Keratinocyte (primary cell): ENCODE results near the gene SEMA4D. TPM values are rescaled to one million over a fixed set of nuclear protein-coding genes. Genes with fewer than 3 reads are reported as not detected.

Experiments used
- DNase-seq: peaks from one replicate; pipeline ENCODE4 v3.0.0-alpha.2; 2011; ENCODE audit warnings: low read depth, missing footprints, low spot score
- FAIRE-seq: peaks from 2 replicates; lab custom pipeline; 2011; peaks lifted over from hg19 to GRCh38; lab: Jason Lieb, UNC
- H2AFZ ChIP-seq: 2 replicates; pipeline ENCODE4 v1.6.0; 2012; ENCODE audit warnings: low read length, control low read depth, inconsistent platforms; ENCODE audit not compliant: control insufficient read depth
- H3K27ac ChIP-seq: 2 replicates; pipeline ENCODE4 v1.5.1; 2011; ENCODE audit warnings: low read length; ENCODE audit not compliant: control insufficient read depth, insufficient read depth
- H3K27me3 ChIP-seq: 3 replicates; pipeline ENCODE4 v1.6.0; 2011; ENCODE audit warnings: low read length; ENCODE audit not compliant: control insufficient read depth, insufficient read depth; ENCODE audit errors: extremely low read depth
- H3K36me3 ChIP-seq, 2 experiments: 2 replicates in 1 of 2; 3 replicates in 1 of 2; pipeline ENCODE4 v1.5.1; 2011; ENCODE audit warnings: low read length in 2 of 2, mild to moderate bottlenecking in 1 of 2; ENCODE audit not compliant: control insufficient read depth in 2 of 2, insufficient read depth in 2 of 2; ENCODE audit errors: extremely low read depth in 1 of 2
- H3K4me1 ChIP-seq: 3 replicates; pipeline ENCODE4 v1.5.1; 2011; ENCODE audit warnings: low read length; ENCODE audit not compliant: control insufficient read depth, insufficient read depth; ENCODE audit errors: extremely low read depth
- H3K4me2 ChIP-seq: 3 replicates; pipeline ENCODE4 v1.6.0; 2011; ENCODE audit warnings: low read depth, low read length; ENCODE audit not compliant: control insufficient read depth, insufficient read depth; ENCODE audit errors: extremely low read depth
- H3K4me3 ChIP-seq, 3 experiments: fragments of 200-600 bp in 1 of 3; sonication (generic) in 1 of 3; 2 replicates in 2 of 3; 3 replicates in 1 of 3; pipeline ENCODE4 v1.5.1; 2011 to 2016; ENCODE audit warnings: low read length in 3 of 3, mild to moderate bottlenecking in 3 of 3, control low read depth in 2 of 3, inconsistent platforms in 1 of 3, low read depth in 1 of 3, mixed read lengths in 1 of 3, mixed run types in 1 of 3, moderate library complexity in 1 of 3; ENCODE audit not compliant: control insufficient read depth in 2 of 3, insufficient read depth in 2 of 3; ENCODE audit errors: extremely low read depth in 1 of 3
- H3K79me2 ChIP-seq: 2 replicates; pipeline ENCODE4 v1.6.0; 2012; ENCODE audit warnings: low read length; ENCODE audit not compliant: control insufficient read depth, insufficient read depth
- H3K9ac ChIP-seq: 3 replicates; pipeline ENCODE4 v1.6.0; 2011; ENCODE audit warnings: low read length; ENCODE audit not compliant: control insufficient read depth, insufficient read depth; ENCODE audit errors: extremely low read depth
- H3K9me1 ChIP-seq: 3 replicates; pipeline ENCODE4 v1.6.0; 2011; ENCODE audit warnings: low read length; ENCODE audit not compliant: control insufficient read depth, insufficient read depth; ENCODE audit errors: extremely low read depth
- H3K9me3 ChIP-seq: 2 replicates; pipeline ENCODE4 v1.5.1; 2012; ENCODE audit warnings: low read depth, low read length; ENCODE audit not compliant: control insufficient read depth
- H4K20me1 ChIP-seq: 3 replicates; pipeline ENCODE4 v1.6.0; 2011; ENCODE audit warnings: low read length; ENCODE audit not compliant: control insufficient read depth, insufficient read depth; ENCODE audit errors: extremely low read depth
- EZH2 ChIP-seq: IDR thresholded peaks from one replicate; pipeline ENCODE4 v1.6.1; 2012; ENCODE audit warnings: inconsistent platforms, mild to moderate bottlenecking, low read length, moderate library complexity
- dilution Hi-C: fragments of 300-500 bp; cut with MboI; formaldehyde crosslinking; loops from one replicate; pipeline ENCODE4 v1.7.0; 2020; ENCODE audit warnings: low sequenced_read_pairs; ENCODE audit not compliant: extremely low pct_ligation_motif_present
- polyA plus RNA-seq, 5 experiments: library from polyadenylated mRNA; depleted of rRNA in 3 of 5; stranded (reverse) in 3 of 5; stranded (forward) in 1 of 5; unstranded in 1 of 5; fragments of >200 nt; gene quantifications; 1 replicate in 1 of 5; 2 replicates in 3 of 5; 3 replicates in 1 of 5; pipeline versions ENCODE4 v1.2.1 to v1.2.3, GENCODE V29; 2011 to 2012; ENCODE audit warnings: missing spikeins in 2 of 5, low read depth in 1 of 5, low replicate concordance in 1 of 5
- TF ChIP-seq, protein P1 (sequence below), 3 experiments: IDR thresholded peaks in 1 of 3; conservative IDR thresholded peaks in 1 of 3; optimal IDR thresholded peaks in 1 of 3; 2 replicates in 2 of 3; 3 replicates in 1 of 3; pipeline versions ENCODE3 to v1.5.1; 2011; ENCODE audit warnings: low read length in 3 of 3, mild to moderate bottlenecking in 3 of 3, moderate library complexity in 2 of 3, control low read depth in 1 of 3, inconsistent platforms in 1 of 3; ENCODE audit not compliant: insufficient read depth in 2 of 3; ENCODE audit errors: extremely low read depth in 1 of 3

The SEMA4D gene
- polyA plus RNA-seq, 1 donor (not counting 4 experiments of a cell fraction or from before 2014, with no cell fraction given): 0.43 TPM

DNA sequence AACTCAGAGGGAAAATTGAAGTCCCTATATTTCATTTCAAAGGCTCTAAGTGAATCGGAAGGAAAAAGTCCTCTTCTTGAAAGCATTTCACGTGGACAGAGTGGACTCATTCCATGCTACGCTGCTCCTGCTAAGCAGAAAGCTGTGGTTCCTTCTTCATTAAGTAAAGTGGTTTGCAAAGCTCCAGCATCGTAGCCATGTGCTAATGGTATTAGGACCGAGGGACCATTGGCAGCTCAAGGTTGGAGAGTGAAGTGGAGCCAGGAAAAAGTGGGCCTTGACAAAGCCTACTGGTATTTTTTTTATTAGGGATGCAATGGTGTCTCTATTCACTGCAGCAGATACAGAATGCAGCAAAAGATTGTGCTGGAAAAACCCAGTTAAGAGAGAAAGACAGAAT is 16.4 kb upstream of the SEMA4D start:
- no peaks in the 10 kb centered on the region for H3K27me3 ChIP-seq
- no peaks in the 10 kb centered on the region for H3K9me1 ChIP-seq
- TF ChIP-seq, protein P1, sequence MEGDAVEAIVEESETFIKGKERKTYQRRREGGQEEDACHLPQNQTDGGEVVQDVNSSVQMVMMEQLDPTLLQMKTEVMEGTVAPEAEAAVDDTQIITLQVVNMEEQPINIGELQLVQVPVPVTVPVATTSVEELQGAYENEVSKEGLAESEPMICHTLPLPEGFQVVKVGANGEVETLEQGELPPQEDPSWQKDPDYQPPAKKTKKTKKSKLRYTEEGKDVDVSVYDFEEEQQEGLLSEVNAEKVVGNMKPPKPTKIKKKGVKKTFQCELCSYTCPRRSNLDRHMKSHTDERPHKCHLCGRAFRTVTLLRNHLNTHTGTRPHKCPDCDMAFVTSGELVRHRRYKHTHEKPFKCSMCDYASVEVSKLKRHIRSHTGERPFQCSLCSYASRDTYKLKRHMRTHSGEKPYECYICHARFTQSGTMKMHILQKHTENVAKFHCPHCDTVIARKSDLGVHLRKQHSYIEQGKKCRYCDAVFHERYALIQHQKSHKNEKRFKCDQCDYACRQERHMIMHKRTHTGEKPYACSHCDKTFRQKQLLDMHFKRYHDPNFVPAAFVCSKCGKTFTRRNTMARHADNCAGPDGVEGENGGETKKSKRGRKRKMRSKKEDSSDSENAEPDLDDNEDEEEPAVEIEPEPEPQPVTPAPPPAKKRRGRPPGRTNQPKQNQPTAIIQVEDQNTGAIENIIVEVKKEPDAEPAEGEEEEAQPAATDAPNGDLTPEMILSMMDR (optimal IDR thresholded peaks at IDR 0.05 in 1 of 3, IDR thresholded peaks at IDR 0.05 in 1 of 3, conservative IDR thresholded peaks at IDR 0.05 in 1 of 3; ENCODE audit: extremely low read depth in 1 of 3, insufficient read depth in 2 of 3, low read length in 3 of 3): no peak
- TF ChIP-seq EZH2: no peak
- no peak overlapping the region for H3K4me3 ChIP-seq
- no peak overlapping the region for H3K9ac ChIP-seq
- dilution Hi-C loops: no loop called here
- DNase-seq (no peak), FAIRE-seq (no peak)
- no peaks in the 10 kb centered on the region for H3K79me2 ChIP-seq
- H3K9me3 ChIP-seq: no peaks in the 10 kb centered on the region
- no peak overlapping the region for H3K27ac ChIP-seq
- no peaks in the 10 kb centered on the region for H3K36me3 ChIP-seq
- H3K4me1 ChIP-seq: no peaks in the 10 kb centered on the region
- H4K20me1 ChIP-seq: no peaks in the 10 kb centered on the region
- no peak overlapping the region for H2AFZ ChIP-seq
- H3K4me2 ChIP-seq: no peak overlapping the region

DNA sequence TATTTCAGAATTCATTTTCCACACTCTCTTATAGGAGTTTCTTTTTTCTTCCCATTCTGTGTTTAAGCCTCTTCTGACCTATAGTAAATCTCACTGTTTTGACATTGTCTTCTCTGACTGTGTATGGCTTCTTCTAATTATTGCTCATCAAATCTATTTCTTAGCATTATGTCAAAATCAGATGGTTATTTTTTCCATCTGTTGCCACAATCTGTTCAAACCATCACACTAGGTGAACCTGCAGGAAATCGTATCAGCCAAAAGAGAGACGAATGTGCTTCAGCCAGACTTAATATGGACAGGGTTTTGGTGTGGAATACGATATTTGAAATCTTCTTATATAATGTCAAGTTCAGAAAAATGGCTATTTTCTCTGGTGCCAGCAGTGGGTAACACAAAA is 15.9 kb upstream of the SEMA4D start:
- TF ChIP-seq, protein P1 (optimal IDR thresholded peaks at IDR 0.05 in 1 of 3, IDR thresholded peaks at IDR 0.05 in 1 of 3, conservative IDR thresholded peaks at IDR 0.05 in 1 of 3; ENCODE audit: extremely low read depth in 1 of 3, insufficient read depth in 2 of 3, low read length in 3 of 3): no peak
- no peak for TF ChIP-seq EZH2
- Histone ChIP-seq H4K20me1 (no peaks in the 10 kb centered on the region), H3K9ac (no peak overlapping the region), H3K4me2 (no peak overlapping the region), H2AFZ (no peak overlapping the region), H3K4me3 (no peak overlapping the region), H3K36me3 (no peaks in the 10 kb centered on the region), H3K79me2 (no peaks in the 10 kb centered on the region), H3K27ac (no peak overlapping the region), H3K9me1 (no peaks in the 10 kb centered on the region), H3K9me3 (no peaks in the 10 kb centered on the region), H3K27me3 (no peaks in the 10 kb centered on the region), H3K4me1 (no peaks in the 10 kb centered on the region)
- DNase-seq (no peak), FAIRE-seq (no peak)
- dilution Hi-C loops: no loop called here
